NCI-H446 treated with DMSO at 0.1 percent for 48 hours (cell line): ENCODE data around the gene RTKN.
"Not testable (repeated sequence)": the region's sequence is repeated elsewhere in the genome, so short reads cannot be mapped to it uniquely, and the experiment has no call there.

Experiments
- DNase-seq: peaks from one replicate; lab custom pipeline; 2025; lab: John Stamatoyannopoulos, UW

The RTKN gene

GRCh38 chr2:74439373-74439772, 2.4 kb downstream of the RTKN start:
- no peak for DNase-seq

- no peak for DNase-seq
These were observed 3.5 kb downstream of the RTKN start for GRCh38 chr2:74438248-74438647.

- DNase-seq = no peak
These were observed 4.7 kb downstream of the RTKN start for GRCh38 chr2:74436848-74437695.

- no peak for DNase-seq
These were observed 5.5 kb downstream of the RTKN start for GRCh38 chr2:74436111-74436805.

- DNase-seq = no peak
These were observed 11.2 kb downstream of the RTKN start for GRCh38 chr2:74430502-74430901.

- DNase-seq = no peak
These were observed 12.0 kb downstream of the RTKN start for GRCh38 chr2:74429487-74430451.

GRCh38 chr2:74428675-74429074, 13.1 kb downstream of the RTKN start:
- DNase-seq = no peak

GRCh38 chr2:74427551-74427950, 14.2 kb downstream of the RTKN start:
- no peak for DNase-seq

GRCh38 chr2:74426181-74426758, 15.5 kb downstream of the RTKN start:
- no peak for DNase-seq

- DNase-seq = no peak
These were observed 16.2 kb downstream of the RTKN start for GRCh38 chr2:74425523-74425922.

GRCh38 chr2:74424995-74425406, 16.7 kb downstream of the RTKN start:
- DNase-seq = no peak

GRCh38 chr2:74424139-74424992, 17.4 kb downstream of the RTKN start:
- DNase-seq = no peak

- no peak for DNase-seq
These were observed 18.3 kb downstream of the RTKN start for GRCh38 chr2:74423231-74424095.

GRCh38 chr2:74421221-74421870, 20.4 kb downstream of the RTKN start, which contains the start of the genes C2orf81 and WDR54:
C2orf81 (minus strand) TSS chr2:74421619; CDS start chr2:74421560, 59 bp downstream.
WDR54 (plus strand) TSS chr2:74421730; CDS start chr2:74422154, 424 bp downstream.
- peak; percentile 62 for DNase-seq

GRCh38 chr2:74420443-74421103, 21.2 kb downstream of the RTKN start:
- not testable (repeated sequence) for DNase-seq

- no peak for DNase-seq
These were observed 21.7 kb downstream of the RTKN start for GRCh38 chr2:74420006-74420405.

GRCh38 chr2:74419345-74419744, 22.4 kb downstream of the RTKN start:
- no peak for DNase-seq

GRCh38 chr2:74418312-74418711, 23.4 kb downstream of the RTKN start:
- DNase-seq = no peak

GRCh38 chr2:74417763-74418162, 24.0 kb downstream of the RTKN start:
- no peak for DNase-seq
